Activated CD4-positive, alpha-beta T cell treated with anti-CD3 and anti-CD28 coated beads, Interleukin-2, amount 50 U/mL, for 48 hours (primary cell): ENCODE measurements around the gene IL1A.

Experiments
- DNase-seq, 2 experiments: peaks; one replicate each; pipeline ENCODE4 v3.0.0-alpha.2; 2020

The IL1A gene

DNA sequence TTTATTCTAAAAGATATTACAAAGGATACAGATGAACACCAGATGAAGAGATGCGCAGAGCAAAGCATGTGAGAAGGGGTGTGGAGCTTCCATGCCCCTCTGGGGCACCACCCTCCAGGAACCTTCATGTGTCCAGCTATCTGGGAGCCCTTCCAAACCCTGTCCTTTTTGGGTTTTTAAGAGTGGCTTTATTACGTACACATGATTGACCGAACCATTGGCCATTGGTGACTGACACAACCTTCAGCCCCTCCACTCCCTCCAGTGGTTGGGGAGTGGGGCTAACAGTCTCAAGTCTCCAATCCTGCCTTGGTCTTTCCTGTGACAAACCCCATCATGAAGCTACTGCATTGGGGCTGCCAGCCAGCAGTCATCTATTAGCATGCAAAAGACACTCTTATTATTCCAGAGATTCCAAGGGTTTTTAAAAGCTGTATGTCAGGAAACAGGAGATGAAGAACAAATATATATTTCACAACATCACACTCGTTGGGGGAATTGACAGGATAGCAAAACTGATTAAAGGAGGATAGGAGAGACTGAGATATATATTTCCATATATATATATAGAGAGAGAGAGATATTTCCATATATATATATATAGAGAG, 32.9 kb upstream of the IL1A start:
- DNase-seq: no peak

DNA sequence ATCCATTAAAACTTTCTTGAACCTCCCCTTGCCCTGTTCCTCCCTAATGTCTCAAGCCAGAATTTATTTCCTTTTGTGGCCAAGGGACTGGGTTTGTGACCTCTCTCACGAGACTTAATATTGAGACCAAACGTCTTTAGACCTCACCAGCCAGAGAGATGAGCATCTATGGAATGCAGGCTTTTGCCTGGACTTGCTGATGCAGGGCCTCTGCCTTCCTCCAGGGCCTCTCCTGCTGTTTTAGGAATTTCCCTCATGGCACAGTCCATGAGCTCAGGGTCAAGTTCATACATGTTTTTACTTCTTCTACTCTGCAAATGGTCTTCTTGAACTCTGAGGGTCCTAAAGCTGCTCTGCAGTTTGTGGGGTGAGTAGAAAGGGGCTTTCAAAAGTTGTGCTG, 30.0 kb upstream of the IL1A start:
- no peak for DNase-seq

DNA sequence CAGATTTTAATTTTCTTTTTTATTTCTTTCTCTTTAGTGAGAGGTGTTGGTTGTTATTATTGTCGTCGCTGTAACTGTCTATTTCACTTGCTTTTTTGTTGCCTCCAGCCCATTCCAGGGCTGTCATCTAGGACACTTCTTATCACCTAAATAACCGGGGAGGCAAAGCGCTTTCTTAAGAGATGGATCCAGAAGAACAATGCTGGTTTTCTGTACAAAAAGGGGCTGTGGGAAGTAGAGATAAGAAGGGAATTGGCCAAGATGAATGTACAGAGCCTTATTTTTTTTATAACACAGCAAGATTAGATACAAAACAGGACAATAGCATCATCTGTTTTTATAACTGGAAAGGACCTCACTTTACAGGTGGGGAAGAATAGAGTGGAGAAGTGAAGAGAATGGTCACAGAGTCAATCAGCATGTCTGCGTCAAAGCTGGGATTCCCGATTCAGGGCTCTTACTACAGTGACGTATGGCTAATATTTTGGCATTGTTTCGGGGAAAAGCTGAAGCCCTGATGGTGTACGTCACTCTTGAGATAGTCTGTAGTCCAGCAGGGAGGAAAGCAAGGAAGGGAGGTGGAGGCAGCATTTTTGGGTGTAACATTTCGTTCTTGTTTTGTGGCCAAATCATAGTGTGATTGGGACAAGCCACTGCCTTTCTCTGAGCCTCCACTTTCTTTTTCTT, 29.1 kb upstream of the IL1A start:
- DNase-seq: no peak

DNA sequence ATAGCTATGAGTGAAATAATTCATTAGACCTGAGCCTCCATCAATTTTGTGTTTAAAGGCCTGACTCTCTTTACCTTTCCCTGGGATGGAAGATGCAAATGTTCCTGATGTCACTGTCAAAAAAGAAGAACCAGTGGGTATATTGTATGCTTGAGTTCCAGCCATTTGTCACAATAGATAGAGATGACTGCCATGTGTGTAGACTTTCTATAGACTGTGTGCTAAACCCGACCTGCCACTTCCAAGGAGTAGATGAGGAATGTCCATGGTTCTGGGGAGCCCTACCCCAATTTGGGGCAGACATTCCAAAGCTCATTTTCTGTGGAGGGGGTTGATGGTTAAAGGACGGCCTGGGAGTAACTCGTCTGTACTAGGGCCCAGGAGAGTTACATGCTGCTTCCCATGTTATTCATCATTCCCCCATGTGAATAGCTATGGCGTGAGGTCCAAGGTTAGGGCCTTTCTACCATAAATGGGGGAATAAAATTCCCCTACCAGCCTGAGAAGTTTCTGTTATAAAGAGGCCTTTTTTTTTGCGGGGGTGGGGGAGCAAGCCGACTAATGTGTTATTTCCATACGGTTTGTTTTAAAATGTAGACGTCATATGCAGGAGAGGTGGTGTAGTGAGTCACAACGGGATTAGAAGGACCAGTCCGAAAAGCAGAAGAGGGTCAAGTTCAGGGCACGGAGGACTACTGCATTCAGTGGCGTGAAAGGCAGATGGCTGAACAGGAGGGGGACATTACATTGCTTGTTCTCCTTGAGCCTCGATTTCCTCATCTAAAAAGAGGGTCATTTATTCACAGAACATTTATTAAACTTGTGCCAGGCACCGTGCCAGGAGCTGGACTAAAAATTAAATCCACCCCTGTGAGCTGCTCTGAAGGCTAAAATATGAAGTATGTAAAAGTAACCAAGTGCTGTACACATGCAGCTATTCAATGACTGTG, 28.3 kb upstream of the IL1A start:
- DNase-seq: no peak

DNA sequence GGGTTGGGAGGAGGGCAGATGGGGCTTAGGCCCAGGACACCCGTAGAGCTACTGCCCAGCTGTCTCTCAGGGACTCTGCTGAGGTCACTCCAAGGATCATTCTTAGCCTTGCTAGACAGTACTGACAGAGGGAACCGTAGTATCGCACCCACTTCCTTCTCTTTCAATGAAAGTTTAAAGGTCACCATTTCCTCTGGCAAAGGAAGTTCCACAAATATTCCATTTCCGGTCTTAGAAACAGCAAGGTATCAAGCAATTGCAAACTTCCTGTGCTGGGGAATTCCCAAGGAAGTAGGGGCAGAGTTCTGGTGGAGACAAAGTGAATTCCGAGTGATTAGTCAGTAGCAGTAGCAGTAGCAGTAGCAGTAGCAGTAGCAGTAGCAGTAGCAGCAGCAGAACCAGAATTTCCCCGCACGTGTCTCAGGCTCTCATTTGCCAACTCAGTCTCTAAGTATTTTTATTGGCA, 27.6 kb upstream of the IL1A start:
- peak; percentile 27 to 45 for DNase-seq

DNA sequence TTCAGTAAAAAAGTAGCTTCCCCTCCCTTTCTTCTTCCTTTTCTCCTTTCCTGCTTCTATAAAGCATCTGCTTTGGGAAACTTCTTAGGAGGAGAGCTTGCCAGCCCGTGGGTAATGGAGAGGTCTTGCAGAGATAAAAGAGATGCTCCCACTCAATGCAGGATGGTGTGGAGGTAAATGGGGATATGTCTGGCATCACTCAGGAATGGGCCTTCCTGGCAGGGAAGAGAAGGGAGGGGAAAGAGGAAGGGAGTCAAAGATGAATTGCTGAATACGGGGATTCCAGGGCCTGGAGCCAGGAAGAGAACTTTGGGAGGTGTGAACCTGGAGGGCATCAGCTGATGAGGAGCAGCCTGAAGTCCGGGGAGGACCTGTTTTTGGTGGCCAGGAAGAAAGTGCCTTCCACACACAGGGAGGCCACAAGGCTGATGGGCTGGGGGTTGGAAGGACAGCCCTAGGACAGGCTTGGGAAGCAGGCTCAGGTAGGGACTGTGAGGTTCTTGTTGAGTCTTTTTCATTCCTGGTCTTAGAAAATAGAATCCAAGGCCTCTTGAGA, 27.1 kb upstream of the IL1A start:
- no peak for DNase-seq

DNA sequence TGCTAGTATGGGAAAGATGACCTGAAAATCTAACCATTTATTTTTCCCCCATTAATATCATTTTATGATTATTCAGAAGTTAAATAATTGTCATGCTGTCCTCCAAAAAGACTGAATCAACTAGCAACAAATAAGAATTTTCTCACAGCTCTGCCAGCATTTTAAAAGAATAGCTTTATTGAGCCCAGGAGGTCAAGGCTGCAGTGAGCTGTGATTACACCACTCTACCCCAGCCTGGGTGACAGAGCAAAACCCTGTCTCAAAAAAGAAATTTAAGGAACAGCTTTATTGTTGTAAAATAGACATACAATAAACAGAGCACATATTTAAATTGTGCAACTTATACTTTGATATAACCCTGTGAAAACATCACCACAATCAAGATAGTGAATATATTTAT, 24.8 kb upstream of the IL1A start:
- no peak for DNase-seq

DNA sequence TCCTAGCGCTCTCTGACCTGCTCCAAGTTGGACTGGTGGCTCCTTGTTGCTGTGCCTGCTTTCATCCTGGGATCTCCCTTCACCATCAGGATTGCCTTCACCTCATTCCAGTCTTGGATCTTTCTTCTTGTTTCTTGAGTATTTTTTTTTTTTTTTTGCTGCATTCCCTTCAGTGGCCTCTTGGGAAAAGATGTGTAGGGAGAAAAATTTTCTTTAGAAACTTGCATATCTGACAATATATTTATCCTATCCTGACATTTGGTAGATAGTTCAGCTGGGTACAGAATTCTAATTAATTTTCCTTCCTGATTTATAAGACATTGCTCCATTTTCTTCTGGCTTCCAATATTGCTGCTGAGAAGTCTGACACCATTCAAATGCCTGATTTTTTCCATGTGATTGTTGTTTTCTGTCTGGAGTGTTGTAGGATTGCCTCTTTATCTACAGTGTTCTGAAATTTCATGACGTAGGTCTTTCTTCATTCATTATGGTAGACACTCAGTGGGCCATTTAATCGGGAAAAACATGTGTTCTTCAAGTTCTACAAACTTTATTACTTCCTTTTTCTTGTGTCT, 23.0 kb upstream of the IL1A start:
- no peak for DNase-seq

DNA sequence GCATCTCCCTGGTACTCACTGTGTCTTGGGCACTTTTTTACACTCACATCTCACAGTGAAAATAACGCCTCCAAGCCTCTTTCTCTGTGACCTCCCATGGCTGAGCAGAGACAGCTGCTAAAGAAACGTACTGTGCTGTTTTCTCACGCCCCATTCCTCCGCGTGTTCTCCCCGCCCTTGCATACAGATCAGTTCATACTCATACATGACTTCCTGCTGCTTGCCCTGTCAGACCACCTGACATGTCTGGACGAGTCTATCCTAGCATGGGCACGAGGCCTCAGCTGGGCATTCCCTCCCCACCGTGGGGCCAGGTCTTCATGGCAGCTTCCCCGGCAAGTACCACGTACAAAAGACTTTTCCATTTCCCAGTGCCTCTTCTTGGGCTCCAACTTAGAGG, 21.2 kb upstream of the IL1A start:
- DNase-seq: no peak

DNA sequence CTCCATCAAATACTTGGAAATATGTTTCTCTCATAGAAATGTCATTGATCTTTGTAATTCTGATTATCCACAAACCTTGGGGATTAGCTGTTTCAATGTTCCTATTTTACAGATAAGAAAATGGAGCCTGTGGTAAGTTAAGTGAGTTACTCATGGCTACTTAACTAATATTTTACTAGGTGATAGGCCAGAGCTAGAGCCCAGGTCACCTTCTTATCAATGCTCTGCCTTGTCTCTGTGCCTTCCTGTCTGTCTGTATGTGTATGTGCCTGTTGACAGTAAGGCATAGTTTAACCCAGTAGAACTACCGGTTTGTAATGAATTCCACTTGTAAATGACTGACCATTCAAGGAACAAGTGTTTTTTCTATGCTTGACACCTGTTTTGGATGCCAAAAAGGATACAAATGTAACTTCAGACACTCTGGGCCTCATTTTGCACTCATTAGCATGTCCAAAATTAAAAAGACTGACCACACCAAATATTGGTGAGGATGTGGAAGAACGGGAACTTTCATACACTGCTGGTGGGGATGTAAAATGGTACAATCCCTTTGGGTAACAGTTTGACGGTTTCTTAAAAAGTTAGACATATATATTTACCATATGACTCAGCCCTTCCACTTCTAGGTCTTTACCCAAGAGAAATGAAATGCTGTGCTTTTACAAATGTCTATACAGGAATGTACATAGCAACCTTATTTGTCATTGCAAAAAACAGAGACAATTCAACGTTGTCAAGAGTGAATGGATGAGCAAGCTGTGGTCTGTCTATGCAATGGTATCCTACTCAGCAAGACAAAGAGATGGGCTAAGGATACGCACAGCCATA, 19.6 kb upstream of the IL1A start:
- DNase-seq: no peak

DNA sequence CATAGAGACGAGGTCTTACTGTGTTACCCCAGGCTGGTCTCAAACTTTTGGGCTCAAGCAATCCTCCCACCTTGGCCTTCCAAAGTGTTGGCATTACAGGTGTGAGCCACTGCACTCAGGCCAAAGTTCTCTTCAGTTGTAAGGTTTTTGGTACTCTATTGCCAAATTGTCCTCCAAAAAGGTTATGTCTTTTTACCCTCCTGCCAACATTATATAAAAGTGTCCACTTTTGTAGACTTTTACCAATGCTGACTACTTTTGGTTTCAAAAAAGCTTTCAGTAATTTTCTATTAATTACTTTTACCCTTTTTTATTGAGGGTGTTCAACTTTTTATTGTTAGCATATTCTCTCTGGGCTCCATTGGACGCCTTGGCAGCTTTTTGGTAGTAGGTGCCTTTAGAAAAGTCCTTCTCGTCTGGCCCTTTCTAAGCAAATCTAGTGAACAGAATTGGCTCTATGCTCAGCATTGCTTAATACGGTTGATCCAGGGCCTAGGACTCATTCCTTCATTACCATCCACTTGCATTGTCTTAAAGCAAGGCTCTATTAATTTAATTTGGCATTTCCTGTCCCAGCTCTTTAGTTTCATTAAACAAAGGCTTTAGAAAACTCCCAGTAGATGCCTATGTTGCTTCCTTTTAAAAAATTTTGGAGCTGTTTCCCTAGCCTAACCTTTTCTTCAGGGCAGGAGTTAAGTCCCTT, 16.7 kb upstream of the IL1A start:
- no peak for DNase-seq

DNA sequence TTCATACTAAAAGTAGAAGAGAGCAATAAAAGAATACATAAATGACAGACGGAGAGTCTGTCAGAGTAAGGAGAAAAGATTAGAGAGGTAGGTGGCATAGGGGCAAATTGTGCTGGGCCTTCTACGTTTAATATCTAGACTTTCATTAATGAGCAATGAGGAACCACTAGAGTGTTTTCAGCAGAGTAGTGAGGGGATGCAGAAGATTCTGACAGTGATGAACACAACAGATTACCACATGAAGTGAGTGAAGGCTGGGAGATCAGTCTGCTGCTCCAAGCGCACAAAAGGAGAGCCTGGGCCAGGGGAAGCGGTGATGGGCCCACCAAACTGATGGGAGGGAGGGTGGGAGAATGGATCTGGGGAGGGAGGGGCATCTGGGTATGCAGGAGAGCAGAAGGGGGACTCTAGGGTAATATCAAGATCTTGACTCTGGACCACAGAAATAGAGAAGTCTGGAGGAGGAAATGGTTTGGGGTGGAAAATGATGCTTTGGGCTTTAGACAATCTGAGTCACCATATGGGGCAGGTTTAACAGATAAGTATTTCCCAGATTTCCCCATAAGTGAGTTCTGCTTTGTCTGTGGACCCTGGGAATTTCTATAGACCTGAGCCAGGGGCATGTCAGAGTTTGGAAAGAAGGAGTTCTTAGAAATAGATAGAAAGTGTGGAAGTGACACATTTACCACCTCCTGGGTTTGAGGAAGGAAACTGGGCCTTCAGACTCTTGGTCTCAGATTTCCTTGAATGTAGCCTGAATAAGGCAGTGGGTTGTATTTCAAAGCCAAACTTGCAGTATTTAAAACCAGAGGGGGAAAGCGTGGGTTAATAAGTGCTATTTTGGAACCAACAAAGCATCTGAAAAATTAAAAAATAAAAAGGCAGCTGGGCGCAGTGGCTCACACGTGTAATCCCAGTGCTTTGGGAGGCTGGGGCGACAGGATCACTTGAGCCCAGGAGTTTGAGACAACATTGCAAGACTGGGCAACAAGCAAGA, 15.0 kb upstream of the IL1A start:
- no peak for DNase-seq

DNA sequence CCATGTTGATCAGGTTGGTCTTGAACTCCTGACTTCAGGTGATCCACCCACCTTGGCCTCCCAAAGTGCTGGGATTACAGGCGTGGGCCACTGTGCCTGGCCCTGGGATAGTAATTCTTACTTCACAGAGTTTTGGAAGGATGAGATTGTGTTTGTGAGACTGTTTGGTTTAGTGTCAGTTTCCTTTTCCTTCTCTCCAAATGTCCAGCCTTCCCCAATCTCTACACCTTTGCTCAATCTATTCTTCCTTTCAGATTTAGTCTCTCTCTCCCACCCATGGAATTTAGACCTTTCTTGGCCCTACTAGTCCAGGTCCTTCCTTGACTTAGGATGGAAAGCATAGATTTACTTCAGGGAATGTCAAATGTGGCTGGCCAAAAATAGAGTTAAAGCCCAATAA, 12.2 kb upstream of the IL1A start:
- DNase-seq: no peak

DNA sequence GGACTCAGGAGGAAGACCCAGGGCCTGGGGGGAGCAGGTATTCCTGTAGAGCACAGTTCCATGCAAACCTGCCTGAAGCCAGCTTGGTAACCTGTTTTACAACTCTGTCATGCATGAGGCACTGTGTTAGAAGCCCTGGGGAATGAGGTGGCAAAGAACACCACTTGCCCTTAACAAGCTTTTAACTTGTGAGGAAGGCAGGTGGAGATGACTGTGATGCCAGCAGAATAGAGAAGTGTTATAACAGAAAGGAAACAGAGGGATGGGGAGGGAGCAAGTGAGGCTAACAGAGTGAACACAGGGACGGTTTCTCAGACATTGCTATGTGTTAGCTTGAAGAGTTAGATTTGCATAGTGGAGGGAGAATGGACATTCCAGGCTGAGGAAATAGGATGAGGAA, 11.5 kb upstream of the IL1A start:
- DNase-seq: no peak

DNA sequence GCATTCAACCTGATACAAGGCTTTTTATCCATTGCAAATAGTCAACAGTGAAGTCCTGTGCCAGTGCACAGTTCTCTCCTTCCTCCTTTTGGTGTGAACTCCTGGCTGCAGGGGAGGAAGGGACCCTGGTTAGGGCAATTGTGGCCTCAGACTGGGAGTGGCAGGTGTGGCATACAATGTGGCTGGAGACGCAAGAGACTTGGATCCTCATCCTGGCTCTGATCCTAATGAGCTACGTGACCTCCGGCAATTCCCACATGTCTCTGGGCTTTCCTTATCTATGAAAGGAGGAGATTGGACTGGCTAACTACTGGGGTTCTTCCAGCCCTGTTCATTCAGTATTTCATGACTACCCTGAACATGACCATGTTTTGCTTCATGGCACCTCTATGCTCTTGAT, 10.5 kb upstream of the IL1A start:
- DNase-seq: no peak

DNA sequence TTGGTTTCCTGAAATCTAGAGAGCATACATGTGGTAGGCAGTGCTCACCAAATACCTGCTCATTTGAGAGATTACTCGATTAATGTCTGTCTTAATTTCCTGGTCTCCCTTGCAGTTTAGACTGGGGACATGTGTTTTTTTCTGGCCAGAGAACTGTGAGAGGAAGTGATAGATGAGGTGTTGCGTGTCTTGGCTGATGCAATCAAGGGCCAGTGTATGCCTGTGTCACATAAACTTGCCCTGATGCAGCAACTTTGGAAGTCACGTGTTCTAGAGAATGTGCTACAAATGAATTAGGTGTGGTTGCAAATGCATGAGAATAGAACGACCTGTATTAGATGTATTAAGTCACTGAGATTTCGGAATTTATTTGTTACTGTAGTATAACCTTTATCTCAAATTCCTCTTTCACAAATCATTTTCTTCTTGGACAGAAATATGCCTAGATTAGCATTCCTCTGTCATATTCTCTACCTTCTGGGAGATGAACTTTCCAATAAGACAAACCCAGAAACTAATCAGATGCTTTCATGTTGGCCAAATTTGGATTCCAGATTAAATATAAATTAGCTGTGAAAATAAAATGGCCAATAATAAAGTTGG, 9.9 kb upstream of the IL1A start:
- DNase-seq: peak in 1 of 2 experiments; percentile 36

DNA sequence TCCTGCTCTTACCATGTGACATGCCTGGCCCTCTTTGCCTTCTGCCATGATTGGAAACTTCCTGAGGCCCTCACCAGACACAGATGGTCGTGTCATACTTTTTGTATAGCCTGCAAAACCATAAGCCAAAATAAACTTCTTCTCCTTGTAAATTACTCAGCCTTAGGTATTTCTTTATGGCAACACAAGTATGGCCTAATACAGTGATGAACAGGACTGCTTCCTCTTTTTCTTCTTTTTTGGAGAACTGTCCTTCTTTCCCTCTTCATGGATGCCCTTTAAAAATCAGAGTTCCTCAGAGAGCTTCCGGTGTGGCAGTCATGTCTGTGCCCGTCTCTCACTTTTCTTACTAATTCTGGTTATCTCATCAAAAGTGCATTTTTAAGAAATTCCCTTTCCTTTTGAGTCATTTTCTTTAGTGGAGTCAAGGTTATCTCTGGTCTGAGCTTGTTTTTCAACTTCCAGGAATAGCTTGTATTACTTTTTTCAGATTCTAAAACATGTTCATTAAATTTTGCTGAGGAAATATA, 9.2 kb upstream of the IL1A start:
- no peak for DNase-seq

DNA sequence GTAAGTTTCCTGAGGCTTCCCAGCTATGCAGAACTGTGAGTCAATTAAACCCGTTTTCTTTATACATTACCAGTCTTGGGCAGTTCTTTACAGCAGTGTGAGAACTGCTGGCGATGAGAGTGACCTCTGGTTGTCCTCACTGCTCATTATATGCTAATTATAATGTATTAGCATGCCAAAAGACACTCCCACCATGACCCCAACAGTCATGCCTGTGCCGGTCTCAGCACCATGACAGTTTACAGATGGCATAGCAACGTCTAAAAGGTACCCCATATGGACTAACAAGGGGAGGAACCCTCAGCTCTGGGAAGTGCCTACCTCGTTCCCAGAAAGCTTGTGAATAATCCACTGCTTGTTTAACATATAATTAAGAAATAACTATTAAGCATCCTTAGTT, 8.1 kb upstream of the IL1A start:
- DNase-seq: no peak

DNA sequence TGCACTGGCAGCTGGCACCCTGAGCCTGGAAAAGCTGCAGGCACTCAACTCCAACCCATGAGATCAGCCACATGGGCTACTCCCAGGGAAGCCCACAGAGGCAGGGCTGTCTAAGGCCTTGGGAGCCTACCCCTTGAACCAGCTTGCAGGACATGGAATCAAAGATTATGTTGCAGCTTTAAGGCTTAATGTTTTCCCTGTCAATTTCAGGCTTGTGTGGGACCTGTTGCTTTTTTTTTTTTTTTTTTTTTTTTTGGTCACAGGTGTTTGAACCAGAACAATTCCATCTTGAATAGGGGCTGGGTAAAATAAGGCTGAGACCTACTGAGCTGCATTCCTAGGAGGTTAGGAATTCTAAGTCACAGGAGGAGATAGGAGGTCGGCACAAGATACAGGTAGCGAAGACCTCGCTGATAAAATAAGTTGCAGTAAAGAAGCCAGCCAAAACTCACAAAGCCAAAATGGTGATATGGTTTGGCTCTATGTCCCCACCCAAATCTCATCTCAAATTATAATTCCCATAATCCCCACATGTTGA, 7.5 kb upstream of the IL1A start:
- no peak for DNase-seq
